Tibial nerve (tissue), 4 donors: ENCODE results near the gene WASHC1.
"Not testable (repeated sequence)": the region's sequence is repeated elsewhere in the genome, so short reads cannot be mapped to it uniquely, and the experiment has no call there.

Experiments used
- CTCF ChIP-seq, 5 experiments: fragments of 200-600 bp in 3 of 5; fragments of 450-650 bp in 2 of 5; sonication (generic) in 3 of 5; IDR thresholded peaks; one replicate each; pipeline ENCODE4 v1.5.1; 2016 to 2019; ENCODE audit warnings: antibody characterized with exemption in 5 of 5, mild to moderate bottlenecking in 3 of 5, moderate library complexity in 2 of 5
- EP300 ChIP-seq, 2 donors: sonication (generic); formaldehyde crosslinking; IDR thresholded peaks; one replicate each; pipeline ENCODE4 v1.6.1; 2017; ENCODE audit warnings: antibody characterized with exemption in 2 of 2, mild to moderate bottlenecking in 1 of 2
- POLR2A ChIP-seq, 2 donors: fragments of 450-650 bp; IDR thresholded peaks; one replicate each; pipeline ENCODE4 v1.6.1; 2017; ENCODE audit warnings: antibody characterized with exemption in 2 of 2, mild to moderate bottlenecking in 2 of 2, moderate library complexity in 2 of 2

GRCh38 chr9:10207-10606, 19.0 kb downstream of the WASHC1 start:
- TF ChIP-seq CTCF, EP300, POLR2A (IDR thresholded peaks at IDR 0.05): not testable (repeated sequence)
